Urothelium cell line (cell line): ENCODE measurements around the gene RABGAP1.
A peak's percentile ranks its signal among the peaks of the same experiment; 100 is the strongest.

Experiments
- DNase-seq: peaks from one replicate; pipeline ENCODE4 v3.0.0; 2011; ENCODE audit warnings: low spot score, mixed read lengths
- FAIRE-seq: peaks from 2 replicates; lab custom pipeline; 2011; peaks lifted over from hg19 to GRCh38; lab: Jason Lieb, UNC

RABGAP1 gene

GRCh38 chr9:123080444-123080843, 139.6 kb downstream of the RABGAP1 start:
- FAIRE-seq = no peak
- no peak for DNase-seq

DNA sequence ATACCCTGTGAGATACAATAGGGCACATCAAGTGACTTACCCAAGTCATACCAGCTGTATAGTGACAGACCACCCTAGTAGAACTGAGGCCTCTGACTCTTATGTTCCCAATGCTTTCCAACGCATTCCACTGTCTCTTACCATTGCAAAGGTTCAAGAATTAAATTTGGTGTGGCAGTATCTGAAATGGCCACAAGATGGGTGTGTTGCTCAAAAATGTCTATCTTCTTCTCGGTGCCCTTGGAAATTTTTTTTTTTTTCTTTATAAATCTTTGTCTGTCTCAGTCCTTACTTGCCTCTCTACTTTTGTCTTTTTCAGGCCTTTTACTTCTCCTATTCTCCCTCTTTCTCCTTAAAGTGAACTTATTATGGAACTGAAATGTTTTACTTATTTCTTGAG, 141.0 kb downstream of the RABGAP1 start:
- DNase-seq (peak; percentile 19), FAIRE-seq (no peak)

- FAIRE-seq (no peak), DNase-seq (no peak)
These were observed 142.9 kb downstream of the RABGAP1 start for GRCh38 chr9:123083680-123084079.

DNA sequence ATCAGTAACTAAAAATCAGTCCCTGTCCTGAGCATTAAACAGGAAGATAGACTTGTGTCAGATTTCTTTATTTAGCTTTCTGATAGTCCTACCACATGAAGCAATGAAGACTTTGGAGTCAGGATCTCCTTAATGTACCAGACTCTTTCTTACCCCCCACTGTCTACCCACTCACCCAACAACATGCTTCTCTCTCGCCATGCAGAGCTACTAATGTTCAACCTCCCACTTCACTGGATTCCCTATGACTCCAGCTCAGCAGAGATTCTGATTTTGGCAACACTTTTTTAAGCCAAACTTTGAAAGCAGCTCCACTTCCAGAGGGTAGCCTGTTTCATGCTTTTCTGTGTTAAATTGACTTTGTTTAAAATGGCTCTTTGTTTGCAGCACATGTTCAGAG, 143.4 kb downstream of the RABGAP1 start:
- no peak for FAIRE-seq
- DNase-seq = no peak

- FAIRE-seq (no peak), DNase-seq (no peak)
These were observed 145.1 kb downstream of the RABGAP1 start for GRCh38 chr9:123085916-123086315.

- DNase-seq = no peak
- no peak for FAIRE-seq
These were observed 146.6 kb downstream of the RABGAP1 start for GRCh38 chr9:123087359-123087888.

DNA sequence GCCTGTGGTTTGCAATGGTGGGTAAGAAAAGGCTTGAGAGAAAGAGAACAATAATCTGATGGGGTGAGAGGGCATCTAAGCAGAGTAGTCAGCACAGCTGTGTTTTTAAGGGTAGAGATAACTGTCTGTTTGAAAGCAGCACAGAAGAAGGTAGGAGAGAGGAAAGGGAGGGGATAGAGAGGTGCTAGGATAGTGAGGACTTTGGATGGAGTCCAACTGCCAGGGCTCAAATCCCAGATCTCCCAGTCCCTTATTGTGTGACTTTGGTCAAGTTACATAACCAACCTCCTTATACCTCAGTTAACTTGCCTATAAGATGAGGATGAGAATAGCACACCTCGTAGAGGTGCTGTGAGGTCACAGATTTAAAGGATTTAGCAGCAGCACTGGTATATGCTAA, 148.2 kb downstream of the RABGAP1 start:
- DNase-seq (no peak), FAIRE-seq (no peak)

GRCh38 chr9:123089790-123090189, 149.0 kb downstream of the RABGAP1 start:
- no peak for DNase-seq
- no peak for FAIRE-seq

- FAIRE-seq = no peak
- DNase-seq = no peak
These were observed 149.5 kb downstream of the RABGAP1 start for GRCh38 chr9:123090198-123090896.

GRCh38 chr9:123090956-123091355, 150.1 kb downstream of the RABGAP1 start:
- no peak for DNase-seq
- FAIRE-seq = no peak

DNA sequence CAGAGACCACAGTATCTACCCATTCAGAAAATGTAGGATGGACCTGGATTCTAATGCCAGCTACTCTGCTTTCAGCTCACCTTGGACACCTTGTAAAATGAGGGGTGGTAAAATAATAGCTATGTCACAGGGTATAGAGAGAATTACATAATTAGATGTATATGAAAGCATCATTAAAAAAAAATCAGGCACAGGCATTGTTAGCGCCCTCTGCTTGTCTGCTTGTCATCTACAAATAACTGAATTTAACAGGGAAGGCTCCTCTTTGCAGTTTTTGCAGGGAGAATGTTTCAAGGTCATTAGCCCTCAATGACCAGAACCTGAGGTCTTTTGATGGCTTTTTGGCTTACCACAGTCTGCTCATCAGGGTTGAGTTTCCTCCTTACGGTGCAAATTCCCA, 150.6 kb downstream of the RABGAP1 start:
- DNase-seq (no peak), FAIRE-seq (no peak)

GRCh38 chr9:123093141-123093540, 152.3 kb downstream of the RABGAP1 start:
- no peak for DNase-seq
- no peak for FAIRE-seq

- FAIRE-seq (no peak), DNase-seq (no peak)
These were observed 156.2 kb downstream of the RABGAP1 start for GRCh38 chr9:123096987-123097386.

GRCh38 chr9:123097430-123098095, 156.7 kb downstream of the RABGAP1 start:
- DNase-seq (no peak), FAIRE-seq (no peak)

GRCh38 chr9:123098096-123098459, 157.3 kb downstream of the RABGAP1 start:
- FAIRE-seq (no peak), DNase-seq (no peak)

GRCh38 chr9:123099042-123099441, 158.2 kb downstream of the RABGAP1 start:
- FAIRE-seq = no peak

GRCh38 chr9:123099548-123099947, 158.7 kb downstream of the RABGAP1 start:
- DNase-seq = no peak
- no peak for FAIRE-seq

More at GRCh38 chr9:123099042-123099441, 158.2 kb downstream of the RABGAP1 start:
- DNase-seq = no peak

DNA sequence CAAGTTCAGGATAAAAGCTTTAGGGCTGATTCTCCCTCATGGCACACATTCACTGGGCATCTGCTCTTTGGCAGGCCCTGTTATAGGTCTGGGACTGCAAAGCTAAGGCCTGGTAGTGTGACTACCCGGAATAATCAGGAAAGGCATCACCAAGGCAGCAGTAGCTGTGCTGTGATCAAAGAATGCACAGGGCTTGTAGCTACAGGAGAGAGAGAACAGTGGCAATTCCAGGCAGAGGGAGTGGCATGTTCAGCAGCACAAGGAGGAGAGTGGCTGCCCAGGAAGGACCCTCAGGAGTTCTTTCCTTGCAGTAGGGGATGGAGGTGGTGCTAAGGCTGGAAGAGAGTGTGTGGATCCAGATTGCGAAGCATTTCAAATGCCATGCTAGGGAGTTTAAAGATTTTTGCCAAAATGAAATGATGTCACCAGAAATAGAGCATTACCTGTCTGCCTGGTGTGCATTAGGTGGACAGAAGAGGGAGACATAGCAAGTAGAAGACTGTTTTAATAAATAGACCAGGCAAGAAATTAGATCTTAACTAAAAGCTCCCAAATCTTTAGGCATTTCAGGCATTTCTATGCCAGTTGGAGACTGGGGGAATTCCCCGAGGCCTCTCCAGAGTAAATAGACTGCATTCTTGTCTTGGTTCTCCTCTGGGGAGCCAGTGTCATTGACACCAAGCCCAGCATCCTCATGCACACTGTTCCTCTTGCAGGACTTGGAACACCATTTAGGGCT, 161.7 kb downstream of the RABGAP1 start:
- DNase-seq = no peak
- FAIRE-seq = no peak

DNA sequence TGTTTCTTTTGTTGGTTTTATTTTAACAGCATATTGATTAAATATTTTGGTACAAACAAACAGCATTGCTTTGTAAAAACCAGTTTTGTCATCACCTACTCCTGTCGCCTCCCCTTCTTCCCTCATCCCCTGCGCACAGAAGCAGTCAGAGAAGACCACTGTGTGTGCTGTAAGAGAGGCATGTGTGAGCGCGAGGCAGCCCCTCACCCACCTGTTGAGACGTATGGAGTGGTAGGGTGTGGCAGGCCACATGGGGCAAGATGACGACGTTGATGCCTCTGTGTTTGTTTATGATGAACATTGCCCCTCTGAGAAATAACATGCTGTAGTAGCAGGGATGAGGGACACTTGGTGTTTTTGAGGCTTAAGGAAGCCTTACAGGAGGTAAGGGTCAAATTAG, 164.0 kb downstream of the RABGAP1 start:
- FAIRE-seq = no peak
- no peak for DNase-seq

- DNase-seq = no peak
- no peak for FAIRE-seq
These were observed 164.7 kb downstream of the RABGAP1 start for GRCh38 chr9:123105490-123105889.

DNA sequence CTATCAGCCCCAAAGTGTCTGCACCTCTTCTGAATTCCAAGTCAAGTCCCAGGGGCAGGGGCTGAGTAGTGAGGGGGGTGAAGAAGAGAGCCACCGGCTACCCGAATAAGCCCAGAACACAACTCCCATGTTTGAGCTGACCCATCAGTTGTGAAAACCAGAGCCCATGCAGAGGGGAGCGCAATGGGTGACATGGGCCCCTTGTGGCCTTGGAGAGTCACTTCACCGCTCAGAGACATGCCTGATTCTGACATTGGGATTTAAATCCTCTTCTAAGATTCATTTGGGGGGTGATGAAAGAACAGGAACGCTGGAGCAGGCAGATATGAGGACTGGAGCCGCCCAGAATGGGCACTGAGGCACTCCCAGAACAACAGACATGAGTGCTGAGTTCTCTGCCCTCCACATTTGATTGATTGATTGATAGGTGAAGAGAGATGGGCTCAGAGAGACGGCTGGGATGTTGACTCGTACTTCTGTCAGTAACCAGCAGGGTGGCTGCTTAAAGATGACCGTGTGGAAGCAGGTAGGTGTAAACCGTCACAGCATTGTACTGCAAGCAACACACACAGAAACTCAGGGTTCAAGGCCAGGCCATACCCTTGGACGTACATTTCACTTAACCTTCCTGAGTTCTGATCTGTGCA, 166.9 kb downstream of the RABGAP1 start:
- FAIRE-seq (no peak), DNase-seq (no peak)
